Keratinocyte (primary cell): ENCODE results near the gene DIAPH2. TPM values are rescaled to one million over a fixed set of nuclear protein-coding genes. Genes with fewer than 3 reads are reported as not detected.

Source experiments
- DNase-seq: peaks from one replicate; pipeline ENCODE4 v3.0.0-alpha.2; 2011; ENCODE audit warnings: low read depth, missing footprints, low spot score
- FAIRE-seq: peaks from 2 replicates; lab custom pipeline; 2011; peaks lifted over from hg19 to GRCh38; lab: Jason Lieb, UNC
- H2AFZ ChIP-seq: 2 replicates; pipeline ENCODE4 v1.6.0; 2012; ENCODE audit warnings: low read length, control low read depth, inconsistent platforms; ENCODE audit not compliant: control insufficient read depth
- H3K27ac ChIP-seq: 2 replicates; pipeline ENCODE4 v1.5.1; 2011; ENCODE audit warnings: low read length; ENCODE audit not compliant: control insufficient read depth, insufficient read depth
- H3K27me3 ChIP-seq: 3 replicates; pipeline ENCODE4 v1.6.0; 2011; ENCODE audit warnings: low read length; ENCODE audit not compliant: control insufficient read depth, insufficient read depth; ENCODE audit errors: extremely low read depth
- H3K36me3 ChIP-seq, 2 experiments: 2 replicates in 1 of 2; 3 replicates in 1 of 2; pipeline ENCODE4 v1.5.1; 2011; ENCODE audit warnings: low read length in 2 of 2, mild to moderate bottlenecking in 1 of 2; ENCODE audit not compliant: control insufficient read depth in 2 of 2, insufficient read depth in 2 of 2; ENCODE audit errors: extremely low read depth in 1 of 2
- H3K4me1 ChIP-seq: 3 replicates; pipeline ENCODE4 v1.5.1; 2011; ENCODE audit warnings: low read length; ENCODE audit not compliant: control insufficient read depth, insufficient read depth; ENCODE audit errors: extremely low read depth
- H3K4me2 ChIP-seq: 3 replicates; pipeline ENCODE4 v1.6.0; 2011; ENCODE audit warnings: low read depth, low read length; ENCODE audit not compliant: control insufficient read depth, insufficient read depth; ENCODE audit errors: extremely low read depth
- H3K4me3 ChIP-seq, 3 experiments: fragments of 200-600 bp in 1 of 3; sonication (generic) in 1 of 3; 2 replicates in 2 of 3; 3 replicates in 1 of 3; pipeline ENCODE4 v1.5.1; 2011 to 2016; ENCODE audit warnings: low read length in 3 of 3, mild to moderate bottlenecking in 3 of 3, control low read depth in 2 of 3, inconsistent platforms in 1 of 3, low read depth in 1 of 3, mixed read lengths in 1 of 3, mixed run types in 1 of 3, moderate library complexity in 1 of 3; ENCODE audit not compliant: control insufficient read depth in 2 of 3, insufficient read depth in 2 of 3; ENCODE audit errors: extremely low read depth in 1 of 3
- H3K79me2 ChIP-seq: 2 replicates; pipeline ENCODE4 v1.6.0; 2012; ENCODE audit warnings: low read length; ENCODE audit not compliant: control insufficient read depth, insufficient read depth
- H3K9ac ChIP-seq: 3 replicates; pipeline ENCODE4 v1.6.0; 2011; ENCODE audit warnings: low read length; ENCODE audit not compliant: control insufficient read depth, insufficient read depth; ENCODE audit errors: extremely low read depth
- H3K9me1 ChIP-seq: 3 replicates; pipeline ENCODE4 v1.6.0; 2011; ENCODE audit warnings: low read length; ENCODE audit not compliant: control insufficient read depth, insufficient read depth; ENCODE audit errors: extremely low read depth
- H3K9me3 ChIP-seq: 2 replicates; pipeline ENCODE4 v1.5.1; 2012; ENCODE audit warnings: low read depth, low read length; ENCODE audit not compliant: control insufficient read depth
- H4K20me1 ChIP-seq: 3 replicates; pipeline ENCODE4 v1.6.0; 2011; ENCODE audit warnings: low read length; ENCODE audit not compliant: control insufficient read depth, insufficient read depth; ENCODE audit errors: extremely low read depth
- CTCF ChIP-seq, 3 experiments: IDR thresholded peaks in 1 of 3; conservative IDR thresholded peaks in 1 of 3; optimal IDR thresholded peaks in 1 of 3; 2 replicates in 2 of 3; 3 replicates in 1 of 3; pipeline versions ENCODE3 to v1.5.1; 2011; ENCODE audit warnings: low read length in 3 of 3, mild to moderate bottlenecking in 3 of 3, moderate library complexity in 2 of 3, control low read depth in 1 of 3, inconsistent platforms in 1 of 3; ENCODE audit not compliant: insufficient read depth in 2 of 3; ENCODE audit errors: extremely low read depth in 1 of 3
- EZH2 ChIP-seq: IDR thresholded peaks from one replicate; pipeline ENCODE4 v1.6.1; 2012; ENCODE audit warnings: inconsistent platforms, mild to moderate bottlenecking, low read length, moderate library complexity
- dilution Hi-C: fragments of 300-500 bp; cut with MboI; formaldehyde crosslinking; loops from one replicate; pipeline ENCODE4 v1.7.0; 2020; ENCODE audit warnings: low sequenced_read_pairs; ENCODE audit not compliant: extremely low pct_ligation_motif_present
- polyA plus RNA-seq, 5 experiments: library from polyadenylated mRNA; depleted of rRNA in 3 of 5; stranded (reverse) in 3 of 5; stranded (forward) in 1 of 5; unstranded in 1 of 5; fragments of >200 nt; gene quantifications; 1 replicate in 1 of 5; 2 replicates in 3 of 5; 3 replicates in 1 of 5; pipeline versions ENCODE4 v1.2.1 to v1.2.3, GENCODE V29; 2011 to 2012; ENCODE audit warnings: missing spikeins in 2 of 5, low read depth in 1 of 5, low replicate concordance in 1 of 5

DIAPH2 gene
- polyA plus RNA-seq, 1 donor (not counting 4 experiments of a cell fraction or from before 2014, with no cell fraction given): 7.4 TPM

- Histone ChIP-seq H3K9me3 (no peaks in the 10 kb centered on the region), H3K4me1 (no peaks in the 10 kb centered on the region), H3K9ac (no peak overlapping the region), H3K9me1 (no peaks in the 10 kb centered on the region), H3K36me3 (no peaks in the 10 kb centered on the region), H4K20me1 (no peaks in the 10 kb centered on the region), H3K4me2 (no peak overlapping the region), H2AFZ (no peak overlapping the region), H3K27ac (no peak overlapping the region), H3K79me2 (no peaks in the 10 kb centered on the region), H3K27me3 (no peaks in the 10 kb centered on the region), H3K4me3 (no peak overlapping the region)
- dilution Hi-C loops: no loop called here
- no peak for FAIRE-seq
- no peak for TF ChIP-seq EZH2
- TF ChIP-seq CTCF (optimal IDR thresholded peaks at IDR 0.05 in 1 of 3, IDR thresholded peaks at IDR 0.05 in 1 of 3, conservative IDR thresholded peaks at IDR 0.05 in 1 of 3; ENCODE audit: extremely low read depth in 1 of 3, insufficient read depth in 2 of 3, low read length in 3 of 3): no peak
- no peak for DNase-seq
Measured at GRCh38 chrX:97636473-97637140, 952.0 kb downstream of the DIAPH2 start.

- Histone ChIP-seq H3K9ac (no peak overlapping the region), H3K4me2 (no peak overlapping the region), H3K27ac (no peak overlapping the region), H3K79me2 (no peaks in the 10 kb centered on the region), H3K27me3 (no peaks in the 10 kb centered on the region), H3K4me1 (no peaks in the 10 kb centered on the region), H3K9me3 (no peaks in the 10 kb centered on the region), H2AFZ (no peak overlapping the region), H3K4me3 (no peak overlapping the region), H3K9me1 (no peaks in the 10 kb centered on the region), H3K36me3 (no peaks in the 10 kb centered on the region), H4K20me1 (no peaks in the 10 kb centered on the region)
- DNase-seq (no peak), FAIRE-seq (no peak)
- dilution Hi-C loops: no loop called here
- TF ChIP-seq EZH2 (no peak), CTCF (optimal IDR thresholded peaks at IDR 0.05 in 1 of 3, IDR thresholded peaks at IDR 0.05 in 1 of 3, conservative IDR thresholded peaks at IDR 0.05 in 1 of 3; ENCODE audit: extremely low read depth in 1 of 3, insufficient read depth in 2 of 3, low read length in 3 of 3) (no peak)
Measured at GRCh38 chrX:97637289-97637688, 952.6 kb downstream of the DIAPH2 start.
